22Rv1 (cell line): ENCODE data around the gene APLF.
"Not testable (repeated sequence)": the region's sequence is repeated elsewhere in the genome, so short reads cannot be mapped to it uniquely, and the experiment has no call there.

Source experiments
- H3K27ac ChIP-seq: fragments of 450-650 bp; 2 replicates; pipeline ENCODE4 v1.5.1; 2017
- ZFX ChIP-seq: fragments of 450-650 bp; IDR thresholded peaks from 2 replicates; pipeline ENCODE4 v1.6.1; 2017; ENCODE audit warnings: antibody characterized with exemption, borderline replicate concordance
- TF ChIP-seq, protein P1 (sequence below): fragments of 450-650 bp; IDR thresholded peaks from 2 replicates; pipeline ENCODE4 v1.5.1; 2017; ENCODE audit warnings: mild to moderate bottlenecking

Gene APLF

DNA sequence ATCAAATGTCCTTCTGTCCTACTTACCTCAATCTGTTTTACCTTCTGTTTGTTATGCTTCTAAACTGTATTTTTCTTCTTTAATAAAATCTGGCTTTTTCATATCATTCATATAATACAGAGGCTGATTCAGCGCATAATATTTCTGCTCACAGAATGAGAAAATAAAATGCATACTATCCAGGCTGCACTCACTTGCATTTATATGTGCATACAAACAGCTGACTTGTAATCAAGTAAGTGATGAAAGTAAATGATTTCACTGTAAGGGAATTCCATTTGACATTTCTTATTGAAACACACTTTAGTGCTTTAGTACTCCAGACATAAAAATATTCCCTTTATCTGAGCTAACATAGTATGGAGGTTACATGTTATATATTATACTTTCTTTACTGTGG lies 100.7 kb downstream of the APLF start:
- H3K27ac ChIP-seq: no peak overlapping the region
- TF ChIP-seq ZFX: no peak
- TF ChIP-seq, protein P1, sequence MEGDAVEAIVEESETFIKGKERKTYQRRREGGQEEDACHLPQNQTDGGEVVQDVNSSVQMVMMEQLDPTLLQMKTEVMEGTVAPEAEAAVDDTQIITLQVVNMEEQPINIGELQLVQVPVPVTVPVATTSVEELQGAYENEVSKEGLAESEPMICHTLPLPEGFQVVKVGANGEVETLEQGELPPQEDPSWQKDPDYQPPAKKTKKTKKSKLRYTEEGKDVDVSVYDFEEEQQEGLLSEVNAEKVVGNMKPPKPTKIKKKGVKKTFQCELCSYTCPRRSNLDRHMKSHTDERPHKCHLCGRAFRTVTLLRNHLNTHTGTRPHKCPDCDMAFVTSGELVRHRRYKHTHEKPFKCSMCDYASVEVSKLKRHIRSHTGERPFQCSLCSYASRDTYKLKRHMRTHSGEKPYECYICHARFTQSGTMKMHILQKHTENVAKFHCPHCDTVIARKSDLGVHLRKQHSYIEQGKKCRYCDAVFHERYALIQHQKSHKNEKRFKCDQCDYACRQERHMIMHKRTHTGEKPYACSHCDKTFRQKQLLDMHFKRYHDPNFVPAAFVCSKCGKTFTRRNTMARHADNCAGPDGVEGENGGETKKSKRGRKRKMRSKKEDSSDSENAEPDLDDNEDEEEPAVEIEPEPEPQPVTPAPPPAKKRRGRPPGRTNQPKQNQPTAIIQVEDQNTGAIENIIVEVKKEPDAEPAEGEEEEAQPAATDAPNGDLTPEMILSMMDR: no peak

DNA sequence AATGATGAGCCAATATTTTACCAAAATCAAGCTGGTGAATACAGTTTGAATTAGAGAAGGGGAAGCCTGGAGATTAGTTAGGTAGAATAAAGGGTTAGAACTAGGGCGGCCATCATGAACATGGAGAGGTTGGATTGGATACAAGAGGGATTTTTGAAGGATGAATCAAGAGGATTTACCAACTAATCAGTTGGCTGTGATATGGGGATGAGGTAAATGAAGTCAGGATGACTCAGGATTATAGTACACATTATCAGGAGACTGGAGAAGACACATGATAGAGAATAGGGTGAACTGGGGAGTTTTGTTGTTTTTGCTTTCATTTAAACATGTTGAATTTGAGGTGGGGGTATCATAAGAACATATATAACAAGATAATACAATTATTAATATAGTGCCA lies 102.2 kb downstream of the APLF start:
- no peak overlapping the region for H3K27ac ChIP-seq
- TF ChIP-seq, protein P1: no peak
- TF ChIP-seq ZFX: no peak

DNA sequence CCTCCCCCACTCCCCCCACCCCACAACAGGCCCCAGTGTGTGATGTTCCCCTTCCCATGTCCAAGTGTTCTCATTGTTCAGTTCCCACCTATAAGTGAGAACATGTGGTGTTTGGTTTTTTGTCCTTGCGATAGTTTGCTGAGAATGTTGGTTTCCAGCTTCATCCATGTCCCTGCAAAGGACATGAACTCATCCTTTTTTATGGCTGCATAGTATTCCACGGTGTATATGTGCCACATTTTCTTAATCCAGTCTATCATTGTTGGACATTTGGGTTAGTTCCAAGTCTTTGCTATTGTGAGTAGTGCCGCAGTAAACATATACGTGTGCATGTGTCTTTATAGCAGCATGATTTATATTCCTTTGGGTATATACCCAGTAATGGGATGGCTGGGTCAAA lies 103.0 kb downstream of the APLF start:
- not testable (repeated sequence) for H3K27ac ChIP-seq

DNA sequence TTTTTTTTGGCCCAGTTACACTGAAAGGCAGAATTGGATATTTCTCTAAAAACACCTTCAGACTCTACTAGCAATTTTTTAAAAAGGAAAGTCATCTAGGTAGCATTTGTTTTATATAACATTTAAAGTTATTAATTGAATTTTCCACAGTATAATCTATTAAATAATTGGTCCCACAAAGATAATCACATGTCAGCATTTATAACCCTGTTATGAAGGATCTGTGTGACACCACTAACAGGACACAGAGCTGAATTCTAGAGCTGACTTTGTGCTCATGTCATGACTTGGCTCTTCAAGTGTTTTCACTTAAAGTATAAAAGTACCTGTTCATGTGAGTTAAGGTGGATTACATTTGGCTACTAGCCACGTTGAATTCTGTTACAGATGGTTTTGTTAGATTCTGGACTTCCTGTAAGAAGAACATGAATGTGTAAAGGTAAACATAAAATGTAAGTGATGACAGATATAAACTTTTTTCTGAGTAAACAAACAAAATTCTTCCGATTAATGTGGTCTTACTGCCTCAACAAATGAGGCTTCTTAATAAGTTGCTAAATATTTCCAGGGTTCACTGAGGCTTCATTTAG lies 106.9 kb downstream of the APLF start:
- TF ChIP-seq, protein P1: no peak
- no peak for TF ChIP-seq ZFX
- H3K27ac ChIP-seq: no peak overlapping the region

DNA sequence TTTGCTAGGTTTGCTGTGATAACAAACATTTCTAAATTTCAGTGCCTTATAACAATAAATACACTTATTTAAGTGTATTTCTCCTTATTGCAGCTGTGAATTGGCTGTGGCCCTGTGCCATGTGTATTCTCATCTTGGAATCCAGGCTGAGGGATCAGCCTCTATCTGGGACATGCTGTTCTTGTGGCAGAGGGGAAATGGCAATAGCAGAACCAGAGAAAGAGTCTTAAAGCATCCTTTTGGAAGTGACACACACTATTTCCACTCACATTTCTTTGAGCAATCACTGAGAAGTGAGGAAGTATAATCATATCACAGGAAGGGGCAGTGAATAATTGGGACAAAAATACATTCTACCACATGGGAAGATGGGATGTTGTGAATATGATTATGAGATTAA lies 109.8 kb downstream of the APLF start:
- H3K27ac ChIP-seq: no peak overlapping the region
- no peak for TF ChIP-seq ZFX
- TF ChIP-seq, protein P1: no peak

DNA sequence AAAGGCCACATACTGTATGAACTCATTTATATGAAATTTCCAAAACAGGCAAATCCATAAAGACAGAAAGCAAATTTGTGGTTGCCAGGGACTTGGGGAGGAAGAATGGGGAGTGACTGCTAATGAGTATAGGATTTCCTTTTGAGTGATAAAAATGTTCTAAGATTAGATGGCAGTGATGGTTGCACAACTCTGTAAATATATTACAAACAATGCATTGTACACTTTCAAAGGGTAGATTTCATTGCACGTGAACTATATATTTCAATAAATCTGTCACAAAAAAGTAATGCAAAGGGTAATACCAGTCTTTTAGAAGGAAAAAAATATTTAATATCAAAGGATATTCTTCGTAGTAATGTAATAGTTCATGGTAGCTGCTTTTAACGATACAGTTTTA lies 112.3 kb downstream of the APLF start:
- TF ChIP-seq ZFX: no peak
- TF ChIP-seq, protein P1: no peak

DNA sequence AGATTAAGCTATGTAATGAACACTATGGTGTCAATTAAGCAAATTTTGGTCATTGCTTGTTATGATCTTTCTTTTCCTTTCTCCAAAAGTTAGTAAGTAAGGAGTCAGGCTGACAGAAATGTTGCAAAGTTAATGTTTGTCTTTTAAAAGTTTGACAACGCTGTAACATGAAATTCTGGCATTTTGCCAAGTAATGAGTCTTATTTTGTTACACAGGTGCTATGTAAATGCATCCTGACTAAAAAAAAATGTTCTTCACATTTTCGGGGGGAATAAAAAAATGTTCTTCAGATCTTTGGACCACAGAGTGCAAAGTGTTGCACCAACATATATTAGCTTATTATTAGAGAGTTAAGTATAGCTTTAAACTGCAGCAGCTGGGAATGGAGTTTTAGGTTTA lies 121.2 kb downstream of the APLF start:
- no peak for TF ChIP-seq ZFX
- TF ChIP-seq, protein P1: no peak
- no peak overlapping the region for H3K27ac ChIP-seq

More for the DNA sequence above, 112.3 kb downstream of the APLF start:
- H3K27ac ChIP-seq: no peak overlapping the region

DNA sequence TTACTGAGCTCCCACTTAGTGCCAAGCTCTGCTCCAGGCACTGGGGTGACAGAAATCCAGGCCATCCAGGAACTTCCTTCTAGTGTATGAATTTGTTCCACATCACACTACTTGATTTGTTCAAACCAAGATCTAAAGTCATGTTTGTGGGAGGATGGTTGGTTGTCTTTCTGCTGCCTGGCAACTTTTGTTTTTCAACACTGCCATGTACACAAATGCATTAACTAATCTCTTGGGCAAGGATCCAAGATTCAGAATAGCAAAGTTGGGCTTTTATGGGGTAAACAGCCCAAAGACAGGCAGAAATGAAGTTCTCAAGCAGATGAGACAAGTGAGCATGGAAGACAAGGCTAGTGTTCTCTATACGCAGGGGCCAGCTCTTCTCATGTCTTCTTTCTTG lies 122.6 kb downstream of the APLF start:
- no peak overlapping the region for H3K27ac ChIP-seq
- TF ChIP-seq, protein P1: no peak
- TF ChIP-seq ZFX: no peak
